IPS-20b (cell line): ENCODE measurements around the gene SCARF2.
"Not testable (repeated sequence)": the region's sequence is repeated elsewhere in the genome, so short reads cannot be mapped to it uniquely, and the experiment has no call there.

Experiments
- H3K27ac ChIP-seq: one replicate; pipeline ENCODE4 v1.5.1; 2013; ENCODE audit warnings: low read length
- H3K27me3 ChIP-seq: 2 replicates; pipeline ENCODE4 v1.6.1; 2013; ENCODE audit warnings: mild to moderate bottlenecking, low read length, inconsistent platforms; ENCODE audit not compliant: insufficient read depth
- H3K36me3 ChIP-seq: 2 replicates; pipeline ENCODE4 v1.6.1; 2013; ENCODE audit warnings: low read depth, mild to moderate bottlenecking, inconsistent platforms, low read length, moderate library complexity; ENCODE audit not compliant: insufficient read depth
- H3K4me1 ChIP-seq: 2 replicates; pipeline ENCODE4 v1.6.1; 2013; ENCODE audit warnings: mild to moderate bottlenecking, control low read depth, inconsistent platforms, low read length, moderate library complexity; ENCODE audit not compliant: insufficient read depth
- H3K4me3 ChIP-seq: 2 replicates; pipeline ENCODE4 v1.5.1; 2013; ENCODE audit warnings: mild to moderate bottlenecking, low read length, inconsistent platforms
- H3K9ac ChIP-seq: 2 replicates; pipeline ENCODE4 v1.6.1; 2013; ENCODE audit warnings: low read depth, mild to moderate bottlenecking, inconsistent platforms, low read length, moderate library complexity
- H3K9me3 ChIP-seq: 2 replicates; pipeline ENCODE4 v1.6.1; 2013; ENCODE audit warnings: mild to moderate bottlenecking, low read depth, low read length, inconsistent platforms; ENCODE audit not compliant: insufficient read depth

SCARF2 gene

GRCh38 chr22:20471126-20471833 lies 33.7 kb upstream of the SCARF2 start:
- Histone ChIP-seq H3K27ac (no peak overlapping the region), H3K4me3 (no peak overlapping the region), H3K9ac (no peak overlapping the region), H3K36me3 (no peaks in the 10 kb centered on the region), H3K9me3 (no peaks in the 10 kb centered on the region), H3K27me3 (no peaks in the 10 kb centered on the region), H3K4me1 (no peaks in the 10 kb centered on the region)

DNA sequence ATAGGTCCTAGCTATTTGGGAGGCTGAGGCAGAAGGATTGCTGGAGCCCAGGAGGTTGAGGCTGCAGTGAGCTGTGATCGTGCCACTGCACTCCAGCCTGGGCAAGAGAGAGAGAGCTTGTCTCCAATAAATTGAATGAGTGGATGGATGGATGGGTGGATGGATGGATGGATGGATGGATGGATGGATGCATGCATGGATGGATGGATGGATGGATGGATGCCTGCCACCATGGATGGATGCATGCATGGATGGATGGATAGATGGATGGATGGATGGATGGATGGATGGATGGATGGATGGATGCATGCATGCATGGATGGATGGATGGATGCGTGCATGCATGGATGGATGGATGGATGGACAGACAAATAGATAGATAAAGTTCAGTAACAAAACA lies 32.9 kb upstream of the SCARF2 start:
- H3K4me3 ChIP-seq, H3K9me3 ChIP-seq, H3K36me3 ChIP-seq, H3K27ac ChIP-seq, H3K4me1 ChIP-seq, H3K27me3 ChIP-seq, H3K9ac ChIP-seq: not testable (repeated sequence)

DNA sequence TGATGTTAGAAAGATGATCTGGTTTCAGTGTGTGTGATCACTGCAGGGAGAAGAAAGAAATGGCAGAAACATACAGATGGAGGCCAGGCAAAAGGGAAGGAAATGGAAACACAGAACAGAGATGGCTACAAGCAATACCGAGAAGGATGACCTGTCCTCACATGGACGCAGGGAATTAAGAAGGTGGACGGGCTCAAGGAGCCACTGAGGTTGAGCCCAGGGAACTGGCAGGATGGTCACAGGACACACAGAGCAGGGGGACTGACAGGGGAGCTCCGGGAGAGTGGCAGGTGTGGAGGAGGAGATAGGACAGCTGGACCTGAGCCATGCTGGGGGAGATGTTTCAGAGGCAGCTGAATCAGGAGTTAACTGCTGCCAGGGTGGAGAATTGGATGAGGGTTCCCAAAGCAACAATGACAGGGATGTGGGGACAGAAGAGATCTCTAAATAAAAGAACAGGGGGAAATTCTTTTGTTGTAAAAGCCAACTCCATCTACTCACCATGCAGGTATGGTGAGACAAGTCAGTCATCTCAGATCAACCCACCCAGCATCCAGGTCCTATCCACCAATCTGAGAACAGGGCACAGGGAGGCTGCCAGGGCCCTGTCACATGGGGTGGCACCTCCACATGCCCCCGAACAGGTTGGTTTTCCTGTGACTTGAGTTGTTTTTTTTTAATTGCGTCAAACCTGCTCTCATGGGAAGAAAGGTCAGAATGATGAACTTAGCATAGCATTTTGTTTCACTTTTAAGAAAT lies 31.7 kb upstream of the SCARF2 start:
- Histone ChIP-seq H3K9me3 (no peaks in the 10 kb centered on the region), H3K27me3 (no peaks in the 10 kb centered on the region), H3K4me3 (no peak overlapping the region), H3K9ac (no peak overlapping the region), H3K4me1 (no peaks in the 10 kb centered on the region), H3K36me3 (no peaks in the 10 kb centered on the region), H3K27ac (no peak overlapping the region)

- Histone ChIP-seq H3K9me3 (no peaks in the 10 kb centered on the region), H3K4me3 (no peak overlapping the region)
Measured at GRCh38 chr22:20466659-20467379, 29.2 kb upstream of the SCARF2 start.

DNA sequence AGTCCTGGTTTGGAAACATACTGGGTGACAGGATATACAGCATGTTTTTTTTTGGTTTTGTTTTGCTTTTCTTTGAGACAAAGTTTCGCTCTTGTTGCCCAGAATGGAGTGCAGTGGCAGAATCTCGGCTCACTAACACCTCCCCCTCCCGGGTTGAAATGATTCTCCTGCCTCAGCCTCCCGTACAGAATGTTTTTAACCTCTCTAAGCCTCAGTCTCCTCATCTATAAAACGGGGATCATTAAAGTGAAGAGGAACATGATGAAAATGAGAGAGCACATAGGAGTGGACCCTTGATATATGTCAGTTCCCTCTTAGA lies 28.1 kb upstream of the SCARF2 start:
- H3K36me3 ChIP-seq = no peaks in the 10 kb centered on the region
- H3K27ac ChIP-seq = no peak overlapping the region
- no peaks in the 10 kb centered on the region for H3K27me3 ChIP-seq
- H3K4me1 ChIP-seq = 0 out of 2 replicates have a peak, but pooled peaks cover 4% of the 10 kb centered on the region
- H3K9me3 ChIP-seq = no peaks in the 10 kb centered on the region
- no peak overlapping the region for H3K9ac ChIP-seq
- no peak overlapping the region for H3K4me3 ChIP-seq

More at GRCh38 chr22:20466659-20467379, 29.2 kb upstream of the SCARF2 start:
- Histone ChIP-seq H3K4me1 (0 out of 2 replicates have a peak, but pooled peaks cover 4% of the 10 kb centered on the region), H3K36me3 (no peaks in the 10 kb centered on the region), H3K9ac (no peak overlapping the region), H3K27me3 (no peaks in the 10 kb centered on the region), H3K27ac (no peak overlapping the region)

DNA sequence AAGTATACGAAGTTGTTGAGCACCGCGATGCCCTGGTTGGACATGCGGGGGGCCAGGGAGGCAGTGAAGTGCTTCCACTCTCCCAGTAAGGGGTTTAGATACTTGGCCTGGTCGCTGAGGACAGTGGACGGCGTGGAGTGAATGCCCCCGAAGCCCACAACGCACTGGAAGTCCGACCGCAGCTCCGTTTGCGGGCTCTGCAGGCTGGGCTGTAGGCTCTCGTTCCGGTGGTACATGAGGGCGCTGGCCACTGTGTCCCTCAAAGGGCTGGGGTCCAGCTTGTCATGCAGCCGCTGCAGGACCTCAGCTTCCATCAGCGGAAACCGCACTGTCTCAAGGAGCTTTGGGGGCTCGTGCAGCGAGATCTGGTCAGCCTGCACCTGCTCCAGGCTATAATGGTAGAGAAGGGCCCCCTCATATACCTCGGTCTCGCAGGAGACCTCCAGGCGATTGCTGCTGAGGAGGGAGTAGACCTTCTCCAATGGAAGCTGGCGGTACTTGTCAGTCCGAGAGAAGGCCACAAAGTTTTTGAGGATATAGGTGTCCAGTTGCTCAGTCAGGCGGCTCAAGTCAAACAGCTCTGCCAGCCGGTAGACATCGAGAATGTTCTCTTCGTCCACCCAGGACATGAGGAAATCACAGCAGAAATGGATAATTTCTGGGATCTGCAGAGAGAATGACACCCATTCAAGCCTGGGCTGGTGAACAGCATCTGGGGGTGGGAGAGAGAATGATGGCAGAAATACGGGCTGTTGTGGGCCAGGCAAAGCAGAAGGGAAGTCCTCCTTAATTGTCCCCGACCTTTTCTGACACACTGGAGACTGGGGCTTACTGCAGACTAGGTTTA lies 27.5 kb upstream of the SCARF2 start:
- no peaks in the 10 kb centered on the region for H3K27me3 ChIP-seq
- no peak overlapping the region for H3K4me3 ChIP-seq
- no peak overlapping the region for H3K27ac ChIP-seq
- no peak overlapping the region for H3K9ac ChIP-seq
- 0 out of 2 replicates have a peak, but pooled peaks cover 4% of the 10 kb centered on the region for H3K4me1 ChIP-seq
- no peaks in the 10 kb centered on the region for H3K9me3 ChIP-seq
- no peaks in the 10 kb centered on the region for H3K36me3 ChIP-seq

- H3K4me1 ChIP-seq = 0 out of 2 replicates have a peak, but pooled peaks cover 4% of the 10 kb centered on the region
- H3K36me3 ChIP-seq = no peaks in the 10 kb centered on the region
- no peak overlapping the region for H3K9ac ChIP-seq
- H3K9me3 ChIP-seq = no peaks in the 10 kb centered on the region
- no peaks in the 10 kb centered on the region for H3K27me3 ChIP-seq
- no peak overlapping the region for H3K27ac ChIP-seq
- no peak overlapping the region for H3K4me3 ChIP-seq
Measured at GRCh38 chr22:20464096-20464614, 26.5 kb upstream of the SCARF2 start.

DNA sequence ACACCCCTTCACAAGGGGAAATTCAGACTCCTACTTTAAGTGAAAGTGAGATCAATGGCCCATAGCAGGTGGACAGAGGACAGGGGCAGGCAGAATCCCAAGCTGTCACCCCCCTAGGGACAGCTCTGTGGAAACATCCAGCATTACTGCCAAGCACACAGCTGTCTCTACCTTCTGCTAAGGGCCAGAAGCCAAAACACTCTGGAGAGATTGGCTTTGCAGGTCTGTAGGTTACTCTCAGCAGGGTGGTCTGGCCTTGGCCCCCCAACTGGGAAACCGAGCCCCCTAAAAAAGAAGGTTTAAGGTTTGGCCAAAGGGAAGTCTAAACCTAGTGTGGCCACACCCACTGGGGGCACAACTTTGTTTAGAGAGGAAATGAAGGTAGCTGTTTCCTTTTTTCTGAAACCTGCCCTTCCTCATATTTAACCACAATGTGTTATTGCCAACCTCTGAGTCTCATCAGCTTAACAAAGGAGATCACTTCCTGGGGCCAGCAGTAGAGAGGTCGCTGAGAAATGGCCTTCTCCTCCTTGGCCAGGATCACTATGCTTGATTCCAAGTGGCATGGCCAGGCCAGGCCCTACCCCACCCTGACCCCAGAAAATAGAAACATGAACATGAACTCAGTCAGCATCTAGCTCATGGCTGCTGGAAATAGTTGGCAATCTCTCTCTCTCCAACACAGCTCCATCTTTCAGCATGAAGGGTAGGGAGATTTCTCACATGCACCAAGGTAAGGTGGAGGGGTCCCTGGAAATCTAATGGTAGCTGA lies 25.9 kb upstream of the SCARF2 start:
- Histone ChIP-seq H3K36me3 (no peaks in the 10 kb centered on the region), H3K4me1 (0 out of 2 replicates have a peak, but pooled peaks cover 4% of the 10 kb centered on the region), H3K9ac (no peak overlapping the region), H3K9me3 (no peaks in the 10 kb centered on the region), H3K27me3 (no peaks in the 10 kb centered on the region), H3K27ac (no peak overlapping the region), H3K4me3 (no peak overlapping the region)

DNA sequence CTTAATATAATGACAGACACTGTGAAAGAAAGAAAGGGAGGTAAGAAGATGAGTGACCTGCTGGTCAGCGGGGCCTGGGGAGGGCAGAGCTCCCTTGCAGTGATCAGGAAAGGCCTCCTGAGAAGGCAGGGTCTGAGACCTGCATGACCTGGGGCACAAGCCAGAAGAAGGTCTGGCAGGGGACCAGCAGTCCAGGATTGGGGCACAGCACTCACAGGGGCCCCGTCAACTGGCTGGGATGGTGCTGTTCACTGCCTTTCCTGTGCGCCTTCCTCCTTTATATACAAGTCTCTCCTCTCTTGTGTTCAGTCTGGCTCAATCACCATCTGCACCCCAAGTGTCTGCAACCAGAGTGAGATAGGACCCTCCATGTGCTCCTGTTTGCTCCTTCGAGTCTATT lies 22.2 kb upstream of the SCARF2 start:
- Histone ChIP-seq H3K4me3 (no peak overlapping the region), H3K36me3 (no peaks in the 10 kb centered on the region), H3K4me1 (peaks cover 9% of the 10 kb centered on the region; the same call in 1 of the 2 replicates), H3K27ac (no peak overlapping the region), H3K27me3 (no peaks in the 10 kb centered on the region), H3K9ac (no peak overlapping the region), H3K9me3 (no peaks in the 10 kb centered on the region)

GRCh38 chr22:20459152-20459542 lies 21.5 kb upstream of the SCARF2 start:
- H3K27me3 ChIP-seq = no peaks in the 10 kb centered on the region
- H3K27ac ChIP-seq = no peak overlapping the region
- no peaks in the 10 kb centered on the region for H3K9me3 ChIP-seq
- no peak overlapping the region; the same call in 1 of the 2 replicates for H3K9ac ChIP-seq
- no peak overlapping the region for H3K4me3 ChIP-seq
- H3K36me3 ChIP-seq = no peaks in the 10 kb centered on the region
- H3K4me1 ChIP-seq = peaks cover 9% of the 10 kb centered on the region; the same call in 1 of the 2 replicates
